KMS-11 (cell line): ENCODE results near the gene SLC29A3.
"Not testable (repeated sequence)": the region's sequence is repeated elsewhere in the genome, so short reads cannot be mapped to it uniquely, and the experiment has no call there.

Experiments used
- H2AFZ ChIP-seq: fragments of 200-600 bp; sonication (generic); 2 replicates; pipeline ENCODE4 v1.6.1; 2016; ENCODE audit warnings: antibody characterized with exemption, mixed run types, low read depth
- H3K27ac ChIP-seq: fragments of 200-600 bp; sonication (generic); 2 replicates; pipeline ENCODE4 v1.6.1; 2016; ENCODE audit warnings: mild to moderate bottlenecking, mixed run types
- H3K27me3 ChIP-seq: fragments of 200-600 bp; sonication (generic); 2 replicates; pipeline ENCODE4 v1.6.1; 2017; ENCODE audit warnings: mild to moderate bottlenecking, low read depth, mixed run types, moderate library complexity; ENCODE audit not compliant: insufficient read depth
- H3K36me3 ChIP-seq: fragments of 200-600 bp; sonication (generic); 2 replicates; pipeline ENCODE4 v1.6.1; 2017; ENCODE audit warnings: mild to moderate bottlenecking, mixed run types; ENCODE audit not compliant: insufficient read depth
- H3K4me1 ChIP-seq: fragments of 200-600 bp; sonication (generic); 2 replicates; pipeline ENCODE4 v1.6.1; 2016; ENCODE audit warnings: mild to moderate bottlenecking, low read depth, mixed run types; ENCODE audit not compliant: poor library complexity, severe bottlenecking
- H3K4me2 ChIP-seq: fragments of 200-600 bp; sonication (generic); 2 replicates; pipeline ENCODE4 v1.7.0; 2016; ENCODE audit warnings: mild to moderate bottlenecking, mixed run types
- H3K4me3 ChIP-seq: fragments of 200-600 bp; sonication (generic); IDR thresholded peaks from 2 replicates; pipeline ENCODE4 v1.6.1; 2017; ENCODE audit warnings: low read depth, low read length, mixed read lengths; ENCODE audit not compliant: insufficient read depth
- H3K79me2 ChIP-seq: fragments of 200-600 bp; sonication (generic); 2 replicates; pipeline ENCODE4 v1.6.1; 2016; ENCODE audit warnings: low read depth, mixed run types; ENCODE audit not compliant: insufficient read depth
- H3K9ac ChIP-seq: fragments of 200-600 bp; sonication (generic); 2 replicates; pipeline ENCODE4 v1.6.1; 2016; ENCODE audit warnings: mild to moderate bottlenecking, mixed run types
- H4K20me1 ChIP-seq: fragments of 200-600 bp; sonication (generic); 2 replicates; pipeline ENCODE4 v1.6.1; 2016; ENCODE audit warnings: mild to moderate bottlenecking, mixed run types; ENCODE audit not compliant: insufficient read depth
- CTCF ChIP-seq: fragments of 200-600 bp; sonication (generic); conservative IDR thresholded peaks from 2 replicates; pipeline ENCODE4 v1.6.1; 2017; ENCODE audit warnings: low read depth, mild to moderate bottlenecking, antibody characterized with exemption, low read length, moderate library complexity, mixed read lengths

Gene SLC29A3

GRCh38 chr10:71272056-71272771, 46.8 kb upstream of the SLC29A3 start:
- no peaks in the 10 kb centered on the region for H4K20me1 ChIP-seq
- no peak overlapping the region for H3K27ac ChIP-seq
- no peak overlapping the region for H3K4me3 ChIP-seq
- H2AFZ ChIP-seq = no peak overlapping the region
- H3K36me3 ChIP-seq = no peaks in the 10 kb centered on the region
- no peak overlapping the region for H3K4me2 ChIP-seq
- H3K79me2 ChIP-seq = no peaks in the 10 kb centered on the region
- H3K9ac ChIP-seq = no peak overlapping the region
- H3K4me1 ChIP-seq = no peaks in the 10 kb centered on the region
- peaks cover 6% of the 10 kb centered on the region; the same call in 1 of the 2 replicates for H3K27me3 ChIP-seq
- no peak for TF ChIP-seq CTCF

GRCh38 chr10:71272974-71273373, 46.1 kb upstream of the SLC29A3 start:
- not testable (repeated sequence) for H3K27me3 ChIP-seq, H3K36me3 ChIP-seq, H3K27ac ChIP-seq, H3K9ac ChIP-seq, H3K4me3 ChIP-seq, H3K4me1 ChIP-seq, H4K20me1 ChIP-seq, H2AFZ ChIP-seq, H3K79me2 ChIP-seq, H3K4me2 ChIP-seq

- no peak overlapping the region for H3K27ac ChIP-seq
- H3K36me3 ChIP-seq = no peaks in the 10 kb centered on the region
- no peak overlapping the region for H3K4me3 ChIP-seq
- no peak overlapping the region for H2AFZ ChIP-seq
- H3K4me2 ChIP-seq = no peak overlapping the region
- H3K79me2 ChIP-seq = no peaks in the 10 kb centered on the region
- TF ChIP-seq CTCF = no peak
- no peaks in the 10 kb centered on the region for H4K20me1 ChIP-seq
- peaks cover 6% of the 10 kb centered on the region; the same call in 1 of the 2 replicates for H3K27me3 ChIP-seq
- no peaks in the 10 kb centered on the region for H3K4me1 ChIP-seq
- no peak overlapping the region for H3K9ac ChIP-seq
Measured at GRCh38 chr10:71273506-71273905, 45.6 kb upstream of the SLC29A3 start.

- Histone ChIP-seq H3K4me1 (no peaks in the 10 kb centered on the region), H3K9ac (no peak overlapping the region)
Measured at GRCh38 chr10:71274901-71275796, 43.9 kb upstream of the SLC29A3 start.

More at GRCh38 chr10:71274901-71275796, 43.9 kb upstream of the SLC29A3 start:
- TF ChIP-seq CTCF = no peak
- no peaks in the 10 kb centered on the region for H4K20me1 ChIP-seq
- H3K4me3 ChIP-seq = no peak overlapping the region
- H3K27me3 ChIP-seq = no peaks in the 10 kb centered on the region
- no peak overlapping the region for H3K4me2 ChIP-seq
- H3K36me3 ChIP-seq = no peaks in the 10 kb centered on the region
- H2AFZ ChIP-seq = no peak overlapping the region
- no peak overlapping the region for H3K27ac ChIP-seq
- H3K79me2 ChIP-seq = no peaks in the 10 kb centered on the region
